Measurements from ENCODE around the gene APP.
"Not testable (repeated sequence)": the region's sequence is repeated elsewhere in the genome, so short reads cannot be mapped to it uniquely, and the experiment has no call there.

Gene APP

DNA sequence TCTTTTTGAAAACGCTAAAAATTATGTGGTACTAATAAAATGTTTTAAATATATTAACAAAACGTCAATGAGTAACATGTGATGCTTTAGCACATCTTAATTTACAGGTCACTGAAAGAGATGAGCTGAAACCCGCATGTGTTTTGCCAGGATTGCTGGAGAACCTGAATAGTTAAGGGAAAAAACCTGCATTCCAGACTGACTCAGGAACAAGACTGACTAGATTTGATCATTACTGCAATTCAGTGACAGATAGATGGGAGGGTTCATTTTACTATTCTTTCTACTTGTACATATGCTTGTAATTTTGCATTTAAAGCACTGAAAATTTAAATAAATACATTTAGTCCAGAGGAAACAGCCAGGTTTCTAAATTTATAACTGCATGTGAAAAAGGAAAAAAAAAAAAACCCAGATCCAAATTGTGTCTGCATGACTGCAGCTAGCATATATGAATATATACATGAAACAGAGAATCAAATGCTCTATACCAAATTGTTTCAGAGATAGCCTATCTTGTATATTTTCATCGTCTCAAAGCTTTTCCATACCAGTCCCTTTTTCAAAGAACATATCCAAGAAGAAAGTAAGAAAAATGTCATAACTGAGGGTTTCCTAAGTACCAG is 71.7 kb downstream of the APP start:
- no peak for DNase-seq (ENCODE audit: low read depth)

DNA sequence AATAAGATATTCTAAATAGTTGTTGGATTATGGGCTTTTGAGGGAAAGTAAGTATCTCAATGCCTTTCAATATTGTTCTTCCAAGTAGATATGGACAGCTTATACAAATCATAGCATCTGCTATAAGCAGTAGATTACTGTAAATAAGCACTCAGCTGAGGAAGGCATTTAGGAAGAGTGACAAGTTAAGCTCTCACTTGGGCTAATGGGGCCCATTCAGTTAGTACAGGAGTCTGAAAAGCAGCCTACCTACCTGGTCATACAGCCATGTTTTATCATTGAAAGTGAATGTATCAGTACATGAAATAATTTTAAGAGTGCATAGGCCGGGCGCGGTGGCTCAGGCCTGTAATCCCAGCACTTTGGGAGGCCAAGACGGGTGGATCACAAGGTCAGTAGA is 73.1 kb downstream of the APP start:
- no peak for DNase-seq (ENCODE audit: low read depth)

- no peak for DNase-seq (ENCODE audit: low read depth)
These were observed 73.8 kb downstream of the APP start for GRCh38 chr21:26096494-26097371.

DNA sequence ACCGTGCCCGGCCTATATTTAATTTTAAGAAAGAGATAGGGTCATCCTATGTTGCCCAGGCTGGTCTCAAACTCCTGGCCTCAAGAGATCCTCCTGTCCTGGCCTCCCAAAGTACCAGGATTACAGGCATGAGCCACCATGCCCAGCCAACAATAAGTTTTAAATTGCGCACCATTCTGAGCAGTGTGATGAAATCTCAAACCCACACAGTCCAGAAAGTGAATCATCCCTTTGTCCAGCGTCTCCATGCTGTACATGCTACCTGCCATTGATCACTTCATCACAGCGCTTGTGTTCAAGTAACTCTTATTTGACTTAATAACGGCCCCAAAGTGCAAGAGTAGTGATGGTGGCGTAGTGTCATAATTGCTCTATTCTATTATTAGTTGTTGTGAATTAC is 75.4 kb downstream of the APP start:
- no peak for DNase-seq (ENCODE audit: low read depth)

- no peak for DNase-seq (ENCODE audit: low read depth)
These were observed 77.4 kb downstream of the APP start for GRCh38 chr21:26093122-26093521.

- no peak for DNase-seq (ENCODE audit: low read depth)
These were observed 79.0 kb downstream of the APP start for GRCh38 chr21:26091480-26092018.

GRCh38 chr21:26089730-26090129 is 80.8 kb downstream of the APP start:
- no peak for DNase-seq (ENCODE audit: low read depth)

- DNase-seq (ENCODE audit: low read depth) = no peak
These were observed 83.2 kb downstream of the APP start for GRCh38 chr21:26087223-26087918.

GRCh38 chr21:26085882-26086281 is 84.7 kb downstream of the APP start:
- DNase-seq (ENCODE audit: low read depth) = no peak

GRCh38 chr21:26085127-26085526 is 85.4 kb downstream of the APP start:
- no peak for DNase-seq (ENCODE audit: low read depth)

DNA sequence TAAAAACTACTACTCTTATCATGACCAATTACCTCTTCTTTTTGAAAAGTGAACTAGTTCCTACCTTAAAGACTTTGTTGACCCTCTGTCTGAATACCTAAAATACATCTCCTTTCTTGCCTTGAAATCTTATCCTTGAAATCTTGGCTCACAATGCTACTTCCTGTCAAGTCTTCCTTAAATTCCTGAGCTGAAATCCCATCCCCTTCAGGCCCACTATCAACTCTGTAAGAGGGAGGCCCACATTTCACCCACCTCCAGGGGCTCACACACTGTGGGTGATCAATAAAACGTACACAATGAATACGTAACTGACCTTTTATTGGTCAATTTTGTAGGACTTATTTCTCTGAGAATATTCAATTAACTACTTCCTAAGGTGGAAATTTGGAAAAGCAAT is 88.0 kb downstream of the APP start:
- no peak for DNase-seq (ENCODE audit: low read depth)

GRCh38 chr21:26081175-26081760 is 89.3 kb downstream of the APP start:
- not testable (repeated sequence) for DNase-seq (ENCODE audit: low read depth)

DNA sequence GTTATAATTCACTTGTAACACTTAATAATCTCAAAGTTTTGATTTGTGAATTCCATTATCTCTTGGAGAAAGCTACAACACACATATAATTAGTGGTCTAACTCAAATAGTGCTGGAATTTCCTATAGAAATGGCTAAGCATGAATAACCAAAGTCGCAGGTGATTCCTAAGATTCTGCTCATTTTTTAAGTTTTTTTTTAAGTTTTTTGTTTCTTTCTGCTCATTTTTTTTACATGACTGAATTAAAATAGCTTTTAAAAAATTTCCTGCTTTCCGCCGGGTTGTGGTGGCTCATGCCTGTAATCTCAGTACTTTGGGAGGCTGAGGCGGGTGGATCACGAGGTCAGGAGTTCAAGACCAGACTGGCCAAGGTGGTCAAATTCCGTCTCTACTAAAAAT is 90.4 kb downstream of the APP start:
- no peak for DNase-seq (ENCODE audit: low read depth)

DNA sequence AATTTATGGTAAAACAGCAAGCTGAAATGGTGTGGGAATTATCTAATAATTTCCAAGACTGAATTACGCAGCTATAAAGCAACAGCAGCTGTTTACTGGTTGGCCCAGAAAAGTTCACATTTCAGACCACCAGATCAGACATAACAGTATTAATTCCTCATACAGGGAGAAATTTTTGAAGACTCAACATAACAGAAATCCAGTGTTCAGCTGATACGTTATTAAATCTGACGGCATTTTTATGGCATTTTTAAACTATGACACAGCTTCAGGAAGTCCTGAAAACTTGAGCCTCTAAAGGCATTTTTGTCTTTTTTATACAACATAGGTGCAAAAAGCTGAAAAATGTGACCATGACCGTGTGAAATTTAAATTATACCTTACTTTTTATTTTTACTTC is 91.2 kb downstream of the APP start:
- DNase-seq (ENCODE audit: low read depth) = no peak

- no peak for DNase-seq (ENCODE audit: low read depth)
These were observed 93.0 kb downstream of the APP start for GRCh38 chr21:26077521-26077920.

GRCh38 chr21:26072666-26073615 is 97.6 kb downstream of the APP start:
- no peak for DNase-seq (ENCODE audit: low read depth)

GRCh38 chr21:26070822-26071425 is 99.6 kb downstream of the APP start:
- DNase-seq (ENCODE audit: low read depth) = peak; percentile 39

DNA sequence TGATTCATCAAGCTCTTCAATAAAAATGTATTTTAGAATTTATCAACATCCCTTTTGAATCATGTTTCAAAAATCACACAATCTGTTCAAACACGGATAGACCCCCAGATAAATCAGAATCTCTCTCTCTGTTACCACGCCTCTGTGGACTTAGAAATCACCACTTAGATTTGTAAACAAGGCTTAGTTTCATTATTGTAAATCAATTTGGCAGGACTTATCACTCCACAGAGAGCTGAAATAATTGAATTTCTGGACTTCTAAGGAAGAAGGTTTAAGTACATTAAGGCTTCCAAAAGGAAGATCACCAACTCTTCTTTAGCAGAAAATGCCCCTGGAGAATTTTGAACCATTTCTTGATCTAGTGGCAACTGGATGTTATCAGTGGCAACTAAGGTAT is 100.4 kb downstream of the APP start:
- no peak for DNase-seq (ENCODE audit: low read depth)

- DNase-seq (ENCODE audit: low read depth) = no peak
These were observed 101.8 kb downstream of the APP start for GRCh38 chr21:26068776-26069175.

DNA sequence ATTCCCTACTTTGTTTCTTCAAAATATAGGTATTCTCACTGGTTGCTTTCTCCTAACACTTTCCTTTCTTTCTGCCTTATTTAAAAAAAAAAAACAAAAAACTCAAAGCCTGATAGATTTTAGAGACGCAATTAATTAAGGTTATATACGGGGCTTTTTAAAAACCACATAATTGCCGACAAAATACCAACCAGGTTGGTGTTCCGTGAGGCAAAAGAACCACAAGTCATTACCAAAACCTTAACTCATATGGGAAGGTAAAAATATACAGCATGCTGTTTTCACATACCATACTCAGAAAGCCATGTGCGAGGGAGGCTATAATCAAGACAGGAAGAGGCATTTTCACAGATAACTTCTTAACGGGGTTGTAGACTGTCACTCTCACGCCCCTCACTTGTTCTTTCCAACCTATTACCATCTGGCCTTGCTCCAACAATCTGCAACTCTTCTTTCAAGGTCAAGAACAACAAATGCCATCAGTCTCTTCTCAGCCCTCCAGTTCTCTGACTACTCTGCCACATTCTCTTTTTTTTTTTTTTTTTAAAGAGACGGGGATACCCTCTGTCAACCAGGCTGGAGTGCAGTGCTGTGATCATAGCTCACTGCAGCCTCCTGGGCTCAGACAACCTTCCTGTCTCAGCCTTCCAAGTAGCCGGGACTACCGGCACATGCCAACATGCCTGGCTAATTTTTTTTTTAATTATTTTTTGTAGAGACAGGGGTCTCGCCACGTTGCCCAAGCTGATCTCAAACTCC is 102.6 kb downstream of the APP start:
- no peak for DNase-seq (ENCODE audit: low read depth)
